GM23338 (cell line): ENCODE results near the gene LRRC8E. TPM values are rescaled to one million over a fixed set of nuclear protein-coding genes. Genes with fewer than 3 reads are reported as not detected.

Experiments
- ATAC-seq: fragments of 200-7000 bp; cut with Tn5 transposase; 3 replicates; pipeline ENCODE4 v1.9.1; 2020
- DNase-seq: peaks from one replicate; pipeline ENCODE4 v3.0.0-alpha.2; 2015; ENCODE audit warnings: low spot score
- H2AFZ ChIP-seq: fragments of 200-600 bp; sonication (generic); 2 replicates; pipeline ENCODE4 v1.8.0; 2016; ENCODE audit warnings: antibody characterized with exemption, mild to moderate bottlenecking, moderate library complexity
- H3F3A ChIP-seq: fragments of 200-600 bp; sonication (generic); replicated peaks from 2 replicates; pipeline ENCODE4 v1.8.0; 2017; ENCODE audit warnings: antibody characterized with exemption, mixed run types, low read depth
- H3K27ac ChIP-seq: fragments of 200-600 bp; sonication (generic); 2 replicates; pipeline ENCODE4 v1.6.1; 2016; ENCODE audit warnings: low read depth
- H3K27me3 ChIP-seq: fragments of 200-600 bp; sonication (generic); 2 replicates; pipeline ENCODE4 v1.8.0; 2016; ENCODE audit warnings: mild to moderate bottlenecking, mixed run types, moderate library complexity; ENCODE audit not compliant: insufficient read depth
- H3K36me3 ChIP-seq: fragments of 200-600 bp; sonication (generic); 2 replicates; pipeline ENCODE4 v1.8.0; 2016; ENCODE audit warnings: mild to moderate bottlenecking; ENCODE audit not compliant: insufficient read depth
- H3K4me1 ChIP-seq: fragments of 200-600 bp; sonication (generic); 2 replicates; pipeline ENCODE4 v1.8.0; 2016; ENCODE audit warnings: mild to moderate bottlenecking, moderate library complexity; ENCODE audit not compliant: insufficient read depth
- H3K4me2 ChIP-seq: fragments of 200-600 bp; sonication (generic); 2 replicates; pipeline ENCODE4 v1.7.1; 2017; ENCODE audit warnings: mixed run types
- H3K4me3 ChIP-seq: fragments of 200-600 bp; sonication (generic); 2 replicates; pipeline ENCODE4 v1.6.1; 2016; ENCODE audit warnings: mixed run types
- H3K79me2 ChIP-seq: fragments of 200-600 bp; sonication (generic); replicated peaks from 2 replicates; pipeline ENCODE4 v1.8.0; 2017; ENCODE audit warnings: mild to moderate bottlenecking; ENCODE audit not compliant: insufficient read depth
- H3K9me2 ChIP-seq: fragments of 200-600 bp; sonication (generic); 2 replicates; pipeline ENCODE4 v1.8.0; 2017; ENCODE audit not compliant: insufficient read depth
- H4K20me1 ChIP-seq: fragments of 200-600 bp; sonication (generic); replicated peaks from 2 replicates; pipeline ENCODE4 v1.8.0; 2017; ENCODE audit warnings: mild to moderate bottlenecking; ENCODE audit not compliant: insufficient read depth
- H3K27ac Mint-ChIP-seq: 2 replicates; pipeline ENCODE4 v1.8.0; 2020; ENCODE audit warnings: inconsistent platforms, mild to moderate bottlenecking, moderate library complexity, mixed read lengths
- H3K27me3 Mint-ChIP-seq: 3 replicates; pipeline ENCODE4 v1.8.0; 2022; ENCODE audit warnings: low read depth, mild to moderate bottlenecking, moderate library complexity, mixed read lengths, inconsistent platforms; ENCODE audit not compliant: insufficient read depth, poor library complexity
- H3K36me3 Mint-ChIP-seq: 3 replicates; pipeline ENCODE4 v1.8.0; 2021; ENCODE audit warnings: low read depth, mild to moderate bottlenecking, inconsistent platforms, moderate library complexity, mixed read lengths
- H3K4me1 Mint-ChIP-seq: 3 replicates; pipeline ENCODE4 v1.8.0; 2020; ENCODE audit warnings: mild to moderate bottlenecking, inconsistent platforms, mixed read lengths
- H3K4me3 Mint-ChIP-seq: 3 replicates; pipeline ENCODE4 v1.8.0; 2021; ENCODE audit warnings: moderate library complexity, mild to moderate bottlenecking, inconsistent platforms, mixed read lengths
- H3K9me3 Mint-ChIP-seq: 3 replicates; pipeline ENCODE4 v1.8.0; 2020; ENCODE audit warnings: moderate library complexity, mild to moderate bottlenecking, inconsistent platforms, mixed read lengths
- CREB1 ChIP-seq: fragments of 250-450 bp; sonication (Bioruptor Pico); IDR thresholded peaks from 2 replicates; pipeline ENCODE4 v1.5.0; 2020; ENCODE audit warnings: low read depth, mild to moderate bottlenecking, moderate library complexity
- CTCF ChIP-seq, 2 experiments: fragments of 200-600 bp in 1 of 2; sonication (generic) in 1 of 2; conservative IDR thresholded peaks; 2 replicates each; pipeline versions ENCODE4 v1.5.1 to v1.6.1; 2016 to 2017; ENCODE audit warnings: antibody characterized with exemption in 2 of 2, low read depth in 2 of 2, mild to moderate bottlenecking in 2 of 2, moderate library complexity in 1 of 2
- ETS1 ChIP-seq: IDR thresholded peaks from 2 replicates; pipeline ENCODE4 v1.6.1; 2016; ENCODE audit warnings: antibody characterized with exemption
- EZH2 ChIP-seq: fragments of 200-600 bp; sonication (generic); IDR thresholded peaks from one replicate; pipeline ENCODE4 v1.8.0; 2017; ENCODE audit warnings: antibody characterized with exemption, mild to moderate bottlenecking, low read depth; ENCODE audit not compliant: unreplicated experiment
- EZH2phosphoT487 ChIP-seq: fragments of 200-600 bp; sonication (generic); IDR thresholded peaks from one replicate; pipeline ENCODE4 v1.8.1; 2018; ENCODE audit warnings: antibody characterized with exemption; ENCODE audit not compliant: unreplicated experiment
- JUNB ChIP-seq: IDR thresholded peaks from one replicate; pipeline ENCODE4 v1.6.1; 2016; ENCODE audit warnings: antibody characterized with exemption; ENCODE audit not compliant: unreplicated experiment
- NANOG ChIP-seq: IDR thresholded peaks from 2 replicates; pipeline ENCODE4 v1.6.1; 2016; ENCODE audit warnings: antibody characterized with exemption, borderline replicate concordance
- POLR2AphosphoS5 ChIP-seq: IDR thresholded peaks from 2 replicates; pipeline ENCODE4 v1.6.1; 2016; ENCODE audit warnings: antibody characterized with exemption, low read depth
- REST ChIP-seq: IDR thresholded peaks from one replicate; pipeline ENCODE4 v1.6.1; 2018; ENCODE audit warnings: antibody characterized with exemption; ENCODE audit not compliant: unreplicated experiment
- STAT1 ChIP-seq: IDR thresholded peaks from one replicate; pipeline ENCODE4 v1.6.1; 2016; ENCODE audit warnings: antibody characterized with exemption; ENCODE audit not compliant: unreplicated experiment
- ZNF114 ChIP-seq: fragments of 250-450 bp; sonication (Bioruptor Pico); IDR thresholded peaks from 2 replicates; pipeline ENCODE4 v1.5.0; 2020; ENCODE audit warnings: mild to moderate bottlenecking, moderate library complexity
- ZNF331 ChIP-seq: fragments of 250-450 bp; sonication (Bioruptor Pico); IDR thresholded peaks from 2 replicates; pipeline ENCODE4 v1.5.0; 2020; ENCODE audit warnings: low read depth, mild to moderate bottlenecking, moderate library complexity
- ZNF462 ChIP-seq: fragments of 250-450 bp; sonication (Bioruptor Pico); IDR thresholded peaks from 2 replicates; pipeline ENCODE4 v1.5.0; 2020; ENCODE audit warnings: mild to moderate bottlenecking, moderate library complexity
- polyA plus RNA-seq: library from polyadenylated mRNA; unstranded; fragments of >200 nt; fragmentation: Nextera tagmentation; extraction: Ambion mirVana; gene quantifications from 2 replicates; pipeline ENCODE4 v1.2.1, GENCODE V29; 2016
- total RNA-seq: library from RNA; depleted of rRNA; stranded (reverse); fragments of >200 nt; shearing (Covaris generic); gene quantifications from 2 replicates; pipeline ENCODE4 v1.2.3, GENCODE V29; 2014

The LRRC8E gene
- total and polyA plus RNA-seq, 2 experiments from 2014 or later: 0.29 to 4.8 TPM

GRCh38 chr19:7851623-7852500, 36.4 kb upstream of the LRRC8E start:
- Histone ChIP-seq H3K9me2 (no peaks in the 10 kb centered on the region), H3F3A (no peaks in the 10 kb centered on the region), H3K27ac (no peak overlapping the region), H3K27me3 (no peaks in the 10 kb centered on the region; the same call in 1 of the 2 replicates), H3K4me1 (peaks cover 6% of the 10 kb centered on the region; the same call in 1 of the 2 replicates), H3K4me3 (no peak overlapping the region), H3K36me3 (no peaks in the 10 kb centered on the region), H3K79me2 (no peaks in the 10 kb centered on the region), H4K20me1 (no peaks in the 10 kb centered on the region), H2AFZ (no peak overlapping the region), H3K4me2 (no peak overlapping the region)
- Mint-ChIP-seq H3K4me1 (peaks cover 17% of the 10 kb centered on the region), H3K27ac (no peak overlapping the region), H3K4me3 (no peak overlapping the region), H3K9me3 (no peaks in the 10 kb centered on the region), H3K36me3 (no peaks in the 10 kb centered on the region; the same call in 2 of the 3 replicates), H3K27me3 (peaks cover 19% of the 10 kb centered on the region)
- TF ChIP-seq ETS1: no peak
- no peak for TF ChIP-seq POLR2AphosphoS5
- TF ChIP-seq EZH2phosphoT487: no peak
- TF ChIP-seq ZNF462 (CRISPR knock-in tag): no peak
- no peak for TF ChIP-seq ZNF331
- TF ChIP-seq JUNB: no peak
- TF ChIP-seq REST: no peak
- no peak for TF ChIP-seq EZH2
- TF ChIP-seq NANOG: no peak
- TF ChIP-seq CTCF (conservative IDR thresholded peaks at IDR 0.05; ENCODE audit: low read depth in 2 of 2): no peak
- TF ChIP-seq CREB1 (CRISPR knock-in tag): no peak
- no peak for TF ChIP-seq ZNF114
- TF ChIP-seq STAT1: no peak
- ATAC-seq (no peak), DNase-seq (no peak)
